Trophoblast cell (in vitro differentiated cells and primary cell): ENCODE data around the gene COMMD1.
"Not testable (repeated sequence)": the region's sequence is repeated elsewhere in the genome, so short reads cannot be mapped to it uniquely, and the experiment has no call there.

ENCODE experiments used
- DNase-seq, 2 donors: peaks; one replicate each; pipeline ENCODE4 v3.0.0-alpha.2; 2016
- H2AFZ ChIP-seq: 2 replicates; pipeline ENCODE4 v1.6.1; 2013; ENCODE audit warnings: low read length, moderate library complexity, mild to moderate bottlenecking; ENCODE audit not compliant: insufficient read depth, poor library complexity
- H2AK5ac ChIP-seq: 2 replicates; pipeline ENCODE4 v1.6.1; 2013; ENCODE audit warnings: mild to moderate bottlenecking, low read length
- H2BK120ac ChIP-seq: 2 replicates; pipeline ENCODE4 v1.6.1; 2013; ENCODE audit warnings: low read length, mild to moderate bottlenecking, moderate library complexity; ENCODE audit not compliant: insufficient read depth, poor library complexity
- H2BK12ac ChIP-seq: 2 replicates; pipeline ENCODE4 v1.6.1; 2013; ENCODE audit warnings: mild to moderate bottlenecking, low read length, moderate library complexity
- H2BK5ac ChIP-seq: 2 replicates; pipeline ENCODE4 v1.6.1; 2013; ENCODE audit warnings: low read length, low read depth, moderate library complexity, mild to moderate bottlenecking; ENCODE audit not compliant: poor library complexity
- H3K14ac ChIP-seq: 2 replicates; pipeline ENCODE4 v1.6.1; 2013; ENCODE audit warnings: mild to moderate bottlenecking, low read length
- H3K18ac ChIP-seq: 2 replicates; pipeline ENCODE4 v1.6.1; 2013; ENCODE audit warnings: mild to moderate bottlenecking, low read length
- H3K23ac ChIP-seq: 2 replicates; pipeline ENCODE4 v1.6.1; 2013; ENCODE audit warnings: low read length
- H3K27ac ChIP-seq: 2 replicates; pipeline ENCODE4 v1.5.1; 2013; ENCODE audit warnings: low read depth, mild to moderate bottlenecking, inconsistent platforms, low read length, moderate library complexity
- H3K27me3 ChIP-seq: 2 replicates; pipeline ENCODE4 v1.6.1; 2013; ENCODE audit warnings: inconsistent platforms, mild to moderate bottlenecking, low read length, moderate library complexity; ENCODE audit not compliant: insufficient read depth
- H3K36me3 ChIP-seq, 2 experiments: 1 replicate in 1 of 2; 2 replicates in 1 of 2; pipeline ENCODE4 v1.6.1; 2013; ENCODE audit warnings: low read length in 2 of 2, mild to moderate bottlenecking in 2 of 2, moderate library complexity in 1 of 2; ENCODE audit not compliant: insufficient read depth in 2 of 2, control insufficient read depth in 1 of 2
- H3K4ac ChIP-seq: 2 replicates; pipeline ENCODE4 v1.6.1; 2013; ENCODE audit warnings: low read depth, mild to moderate bottlenecking, low read length, moderate library complexity
- H3K4me1 ChIP-seq, 2 experiments: 1 replicate in 1 of 2; 2 replicates in 1 of 2; pipeline ENCODE4 v1.6.1; 2013; ENCODE audit warnings: low read length in 2 of 2, mild to moderate bottlenecking in 2 of 2, moderate library complexity in 1 of 2; ENCODE audit not compliant: insufficient read depth in 2 of 2, control insufficient read depth in 1 of 2
- H3K4me2 ChIP-seq: 2 replicates; pipeline ENCODE4 v1.6.1; 2013; ENCODE audit warnings: inconsistent platforms, mild to moderate bottlenecking, low read length, moderate library complexity
- H3K4me3 ChIP-seq: 2 replicates; pipeline ENCODE4 v1.5.1; 2013; ENCODE audit warnings: mild to moderate bottlenecking, low read depth, low read length, inconsistent platforms
- H3K79me1 ChIP-seq: one replicate; pipeline ENCODE4 v1.6.1; 2013; ENCODE audit warnings: low read length
- H3K79me2 ChIP-seq: 2 replicates; pipeline ENCODE4 v1.6.1; 2013; ENCODE audit warnings: low read length, mild to moderate bottlenecking; ENCODE audit not compliant: control insufficient read depth, insufficient read depth, poor library complexity
- H3K9ac ChIP-seq: 2 replicates; pipeline ENCODE4 v1.6.1; 2013; ENCODE audit warnings: mild to moderate bottlenecking, low read length
- H3K9me3 ChIP-seq: 2 replicates; pipeline ENCODE4 v1.6.1; 2013; ENCODE audit warnings: low read depth, mild to moderate bottlenecking, control low read depth, inconsistent platforms, low read length; ENCODE audit not compliant: insufficient read depth
- H4K12ac ChIP-seq: 2 replicates; pipeline ENCODE4 v1.6.1; 2013; ENCODE audit warnings: low read depth, mild to moderate bottlenecking, low read length, moderate library complexity
- H4K8ac ChIP-seq: 2 replicates; pipeline ENCODE4 v1.6.1; 2013; ENCODE audit warnings: low read depth, mild to moderate bottlenecking, low read length, moderate library complexity
- H4K91ac ChIP-seq: one replicate; pipeline ENCODE4 v1.6.1; 2013; ENCODE audit warnings: low read depth, mild to moderate bottlenecking, low read length, moderate library complexity
- WGBS: extraction: QIAGEN DNeasy Blood & Tissue Kit; methylation state at CpG from one replicate; pipeline ENCODE4 v1.1.7; 2013; ENCODE audit warnings: missing lambda C conversion rate; ENCODE audit not compliant: insufficient read length, insufficient coverage; ENCODE audit errors: extremely low coverage; 5-methylcytosine and 5-hydroxymethylcytosine counted together

The COMMD1 gene

DNA sequence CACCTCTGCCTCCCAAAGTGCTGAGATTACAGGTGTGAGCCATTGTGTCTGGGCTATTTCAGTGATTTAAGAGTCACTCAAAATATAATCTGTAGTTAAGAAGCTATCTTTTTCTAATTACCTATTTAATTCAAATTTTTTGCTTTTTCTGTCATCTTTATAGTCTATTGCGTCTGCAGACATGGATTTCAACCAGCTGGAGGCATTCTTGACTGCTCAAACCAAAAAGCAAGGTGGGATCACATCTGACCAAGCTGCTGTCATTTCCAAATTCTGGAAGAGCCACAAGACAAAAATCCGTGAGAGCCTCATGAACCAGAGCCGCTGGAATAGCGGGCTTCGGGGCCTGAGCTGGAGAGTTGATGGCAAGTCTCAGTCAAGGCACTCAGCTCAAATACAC, 95.1 kb downstream of the COMMD1 start:
- H2AFZ ChIP-seq: no peak overlapping the region
- H2BK5ac ChIP-seq: no peak overlapping the region
- H2BK12ac ChIP-seq: no peak overlapping the region
- H4K12ac ChIP-seq: no peak overlapping the region
- no peaks in the 10 kb centered on the region for H3K4me1 ChIP-seq
- no peak overlapping the region for H4K91ac ChIP-seq
- H2BK120ac ChIP-seq: no peak overlapping the region
- no peak overlapping the region for H3K9ac ChIP-seq
- no peaks in the 10 kb centered on the region for H3K27me3 ChIP-seq
- H3K4me3 ChIP-seq: no peak overlapping the region
- H3K36me3 ChIP-seq: no peaks in the 10 kb centered on the region
- H3K79me1 ChIP-seq: no peaks in the 10 kb centered on the region
- H4K8ac ChIP-seq: no peak overlapping the region
- no peak overlapping the region for H3K27ac ChIP-seq
- no CpG with 5 or more reads among the region's 5 CpGs for WGBS
- H3K14ac ChIP-seq: no peak overlapping the region
- no peaks in the 10 kb centered on the region for H3K9me3 ChIP-seq
- no peak overlapping the region for H3K4ac ChIP-seq
- no peak overlapping the region for H3K18ac ChIP-seq
- DNase-seq: no peak
- H3K79me2 ChIP-seq: no peaks in the 10 kb centered on the region
- H2AK5ac ChIP-seq: no peak overlapping the region
- H3K4me2 ChIP-seq: no peak overlapping the region
- no peak overlapping the region for H3K23ac ChIP-seq

DNA sequence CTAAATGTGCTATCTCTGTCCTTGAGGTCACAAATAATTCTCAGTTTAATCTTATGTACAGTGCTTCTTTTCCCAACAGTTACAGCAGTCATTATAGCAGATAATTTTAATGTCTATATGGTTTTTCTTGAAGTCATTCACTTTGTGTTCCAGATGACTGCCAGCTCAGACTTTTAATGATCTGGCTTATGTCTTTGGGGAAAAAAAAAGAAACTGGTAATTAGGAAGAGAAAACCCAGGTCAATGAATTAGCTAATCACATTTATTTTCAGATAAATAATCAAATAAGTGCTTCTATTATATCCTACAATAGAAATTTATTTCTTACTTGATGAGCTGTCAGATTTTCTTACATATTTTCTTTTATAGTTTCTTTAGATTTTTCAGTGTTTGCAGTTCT, 96.0 kb downstream of the COMMD1 start:
- no peak overlapping the region for H3K23ac ChIP-seq
- H3K4me3 ChIP-seq: no peak overlapping the region
- no peak overlapping the region for H2BK5ac ChIP-seq
- H3K4me1 ChIP-seq: no peaks in the 10 kb centered on the region
- no peaks in the 10 kb centered on the region for H3K27me3 ChIP-seq
- H4K91ac ChIP-seq: no peak overlapping the region
- no peak overlapping the region for H2AFZ ChIP-seq
- no peak overlapping the region for H4K8ac ChIP-seq
- no peak overlapping the region for H3K4me2 ChIP-seq
- H4K12ac ChIP-seq: no peak overlapping the region
- no peaks in the 10 kb centered on the region for H3K9me3 ChIP-seq
- no peak overlapping the region for H3K4ac ChIP-seq
- no peak overlapping the region for H3K9ac ChIP-seq
- no peak overlapping the region for H2BK12ac ChIP-seq
- H3K79me2 ChIP-seq: no peaks in the 10 kb centered on the region
- no peak overlapping the region for H3K14ac ChIP-seq
- no peaks in the 10 kb centered on the region for H3K79me1 ChIP-seq
- H2BK120ac ChIP-seq: no peak overlapping the region
- H3K27ac ChIP-seq: no peak overlapping the region
- H3K36me3 ChIP-seq: no peaks in the 10 kb centered on the region
- DNase-seq: no peak
- H2AK5ac ChIP-seq: no peak overlapping the region
- H3K18ac ChIP-seq: no peak overlapping the region

DNA sequence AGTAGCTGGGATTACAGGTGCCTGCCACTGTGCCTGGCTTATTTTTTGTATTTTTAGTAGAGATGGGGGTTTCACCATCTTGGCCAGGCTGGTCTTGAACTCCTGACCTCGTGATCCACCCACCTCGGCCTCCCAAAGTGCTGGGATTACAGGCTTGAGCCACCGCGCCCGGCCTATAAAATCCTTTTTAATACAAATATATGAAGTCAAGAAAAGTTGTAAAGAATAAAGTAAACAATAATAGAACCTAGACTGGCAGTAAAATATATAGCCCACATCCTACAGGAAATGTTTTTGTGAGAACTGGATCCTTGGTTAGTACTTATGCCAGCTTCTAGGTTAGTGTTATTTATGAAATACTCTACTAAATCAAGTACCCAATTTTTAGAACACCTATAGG, 99.0 kb downstream of the COMMD1 start:
- H3K4ac ChIP-seq, H4K8ac ChIP-seq, H2BK12ac ChIP-seq, H3K4me2 ChIP-seq, H3K4me1 ChIP-seq, H3K14ac ChIP-seq, H2BK120ac ChIP-seq, H3K79me1 ChIP-seq, H3K79me2 ChIP-seq, H4K91ac ChIP-seq, H2AFZ ChIP-seq, H3K36me3 ChIP-seq, H3K27me3 ChIP-seq, H3K9me3 ChIP-seq, H2AK5ac ChIP-seq, H2BK5ac ChIP-seq, H3K23ac ChIP-seq, H4K12ac ChIP-seq, H3K9ac ChIP-seq, H3K18ac ChIP-seq, H3K27ac ChIP-seq, DNase-seq, H3K4me3 ChIP-seq: not testable (repeated sequence)
- no CpG with 5 or more reads among the region's 5 CpGs for WGBS

DNA sequence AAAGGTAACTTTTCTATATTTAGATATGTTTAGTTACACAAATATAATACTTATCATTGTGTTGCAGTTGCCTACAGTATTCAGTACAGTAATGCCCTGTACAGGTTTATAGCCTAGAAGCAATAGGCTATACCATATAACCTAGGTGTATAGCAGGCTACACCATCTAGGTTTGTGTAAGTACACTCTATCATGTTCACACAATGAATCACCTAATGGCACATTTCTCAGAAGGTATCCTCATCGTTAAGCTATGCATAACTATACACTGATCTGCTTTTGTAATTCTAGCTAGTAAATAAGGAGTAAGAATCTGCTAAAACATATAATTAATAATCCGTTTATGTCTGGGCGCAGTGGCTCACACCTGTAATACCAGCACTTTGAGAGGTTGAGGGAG, 102.1 kb downstream of the COMMD1 start:
- Histone ChIP-seq H3K36me3 (peaks cover 0 to 2% of the 10 kb centered on the region in 2 experiments), H3K27me3 (no peaks in the 10 kb centered on the region), H3K4ac (no peak overlapping the region), H2AK5ac (no peak overlapping the region), H3K27ac (no peak overlapping the region), H3K18ac (no peak overlapping the region), H2AFZ (no peak overlapping the region), H3K9me3 (no peaks in the 10 kb centered on the region), H3K4me1 (no peaks in the 10 kb centered on the region), H2BK120ac (no peak overlapping the region), H2BK12ac (no peak overlapping the region), H4K91ac (no peak overlapping the region), H4K12ac (no peak overlapping the region), H3K4me3 (no peak overlapping the region), H3K79me2 (no peaks in the 10 kb centered on the region), H2BK5ac (no peak overlapping the region), H4K8ac (no peak overlapping the region), H3K23ac (no peak overlapping the region), H3K14ac (no peak overlapping the region), H3K79me1 (no peaks in the 10 kb centered on the region), H3K4me2 (no peak overlapping the region), H3K9ac (no peak overlapping the region)
- peak in 1 of 2 donors; percentile 71 for DNase-seq
- no CpG with 5 or more reads among the region's 3 CpGs for WGBS
